ENCODE results near the gene GCK. TPM values are rescaled to one million over a fixed set of nuclear protein-coding genes. Genes with fewer than 3 reads are reported as not detected.
A peak's percentile ranks its signal among the peaks of the same experiment; 100 is the strongest.
"Not testable (repeated sequence)": the region's sequence is repeated elsewhere in the genome, so short reads cannot be mapped to it uniquely, and the experiment has no call there.

The GCK gene
- polyA plus RNA-seq, 4 donors, result 2.6 to 4.8 (median 3.7) TPM

DNA sequence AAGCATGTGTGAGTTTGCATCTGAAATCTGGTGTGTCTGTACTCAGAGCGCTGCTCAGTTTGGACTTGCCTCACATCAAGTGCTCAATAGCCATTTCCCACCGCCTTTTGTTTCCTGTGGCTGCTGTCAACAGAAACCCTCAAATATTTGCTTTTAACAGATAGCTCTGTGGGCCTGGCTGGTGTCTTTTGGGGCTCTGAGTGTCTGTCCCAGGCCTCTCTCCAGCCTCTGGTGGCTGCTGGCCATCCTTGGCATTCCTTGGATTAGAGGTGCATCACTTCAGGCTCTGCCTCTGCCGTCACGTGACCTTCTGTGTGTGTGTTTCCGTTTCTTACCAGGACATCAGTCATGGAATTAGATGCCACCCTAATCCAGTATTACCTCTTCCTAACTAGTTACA is 20.9 kb upstream of the GCK start:
- DNase-seq (ENCODE audit: low read depth in 4 of 4, low spot score in 3 of 4), result no peak

DNA sequence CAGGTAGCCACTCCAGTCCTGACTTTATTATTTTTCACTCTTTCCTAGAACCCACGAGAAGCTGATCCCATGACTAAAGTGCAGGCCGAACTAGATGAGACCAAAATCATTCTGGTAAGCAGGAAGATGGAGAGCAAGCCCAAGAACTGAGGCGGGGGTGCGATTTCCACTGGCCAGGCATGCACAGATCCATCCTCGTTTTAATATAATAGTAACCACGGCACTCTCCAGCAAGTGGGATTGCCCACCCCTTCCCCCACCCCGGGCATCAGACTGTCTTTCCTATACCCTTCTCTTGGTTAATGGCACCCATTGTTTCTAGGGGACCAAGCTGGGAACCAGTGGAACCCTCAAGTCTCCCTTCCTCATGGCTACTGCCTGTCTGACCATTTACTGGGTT is 18.8 kb upstream of the GCK start:
- DNase-seq (ENCODE audit: low read depth in 4 of 4, low spot score in 3 of 4), result no peak

DNA sequence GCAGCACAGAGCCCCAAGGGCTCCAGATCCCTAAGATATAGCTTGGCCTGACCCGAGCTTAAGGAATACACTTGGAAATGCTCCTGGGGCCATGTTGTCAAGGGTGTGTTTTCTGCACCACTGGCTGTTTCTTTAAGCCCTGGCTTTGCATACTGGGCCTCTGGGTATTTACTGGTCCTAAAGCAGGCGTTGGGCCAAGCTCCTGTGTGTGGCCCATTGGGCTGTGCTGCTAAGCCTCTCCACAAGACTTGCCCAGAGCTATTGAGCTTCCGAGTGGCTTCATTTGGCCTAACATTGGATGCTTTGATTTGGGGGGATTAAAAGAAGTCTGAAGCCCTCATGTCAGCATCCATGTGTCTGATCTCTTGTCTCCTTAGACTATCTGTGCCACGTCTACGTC is 16.8 kb upstream of the GCK start:
- DNase-seq (ENCODE audit: low read depth in 4 of 4, low spot score in 3 of 4), result no peak

DNA sequence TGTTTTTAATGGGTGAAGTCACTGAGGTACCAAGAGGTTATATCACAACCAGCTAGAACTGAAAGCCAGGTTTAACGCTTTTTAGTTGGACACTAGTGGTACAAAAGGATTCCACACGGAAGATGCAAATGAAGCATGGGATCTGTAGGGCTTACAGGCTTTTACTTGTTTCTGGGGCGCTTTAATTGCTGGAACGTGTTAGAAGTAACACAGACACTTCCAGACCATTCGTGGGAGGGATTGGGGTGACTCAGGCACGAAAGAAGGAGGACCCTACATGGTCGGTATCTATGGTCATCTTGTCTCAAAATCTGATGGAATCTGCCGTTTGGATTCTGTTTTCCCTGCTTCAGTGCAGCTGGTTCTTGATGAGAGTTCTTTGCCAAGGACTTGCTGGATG is 12.6 kb upstream of the GCK start:
- no peak for DNase-seq (ENCODE audit: low read depth in 4 of 4, low spot score in 3 of 4)

DNA sequence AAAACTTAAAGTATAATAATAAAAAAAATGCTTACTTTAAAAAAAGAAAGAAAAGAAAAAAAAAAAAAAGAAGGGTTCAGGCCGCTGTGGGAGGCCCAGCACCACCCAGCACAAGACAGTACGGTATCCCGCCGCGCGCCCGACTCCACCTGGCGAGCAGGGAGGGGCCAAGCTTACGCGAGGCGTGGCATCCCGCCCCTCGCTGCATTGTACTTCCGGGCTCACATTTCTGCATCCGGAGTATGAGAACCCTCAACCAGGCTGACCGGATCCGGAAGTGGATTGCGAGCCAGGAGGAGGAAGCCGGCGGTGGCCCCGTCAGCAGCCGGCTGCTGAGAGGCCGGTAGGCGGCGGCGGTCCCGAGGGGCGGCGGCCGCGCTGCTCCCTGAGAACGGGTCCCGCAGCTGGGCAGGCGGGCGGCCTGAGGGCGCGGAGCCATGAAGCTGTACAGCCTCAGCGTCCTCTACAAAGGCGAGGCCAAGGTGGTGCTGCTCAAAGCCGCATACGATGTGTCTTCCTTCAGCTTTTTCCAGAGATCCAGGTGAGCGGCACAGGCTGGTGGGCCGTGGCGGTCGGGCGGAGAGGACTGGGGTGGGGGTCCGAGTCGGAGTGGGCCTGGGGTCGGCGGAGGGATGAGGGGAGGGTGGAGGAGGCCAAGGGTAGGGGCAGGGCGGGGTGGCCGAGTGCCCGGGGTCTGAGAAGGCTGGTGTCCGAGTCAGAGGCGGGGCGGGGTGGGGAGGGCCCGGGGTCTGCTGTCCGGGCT is 11.6 kb upstream of the GCK start, which contains the start of gene YKT6:
YKT6 (plus strand) TSS at position 280 of the 763 bp plus-strand sequence; CDS start at position 438, 158 bp downstream.
- DNase-seq (ENCODE audit: low read depth in 4 of 4, low spot score in 3 of 4), result peak; percentile 83 to 92 (median 91)

DNA sequence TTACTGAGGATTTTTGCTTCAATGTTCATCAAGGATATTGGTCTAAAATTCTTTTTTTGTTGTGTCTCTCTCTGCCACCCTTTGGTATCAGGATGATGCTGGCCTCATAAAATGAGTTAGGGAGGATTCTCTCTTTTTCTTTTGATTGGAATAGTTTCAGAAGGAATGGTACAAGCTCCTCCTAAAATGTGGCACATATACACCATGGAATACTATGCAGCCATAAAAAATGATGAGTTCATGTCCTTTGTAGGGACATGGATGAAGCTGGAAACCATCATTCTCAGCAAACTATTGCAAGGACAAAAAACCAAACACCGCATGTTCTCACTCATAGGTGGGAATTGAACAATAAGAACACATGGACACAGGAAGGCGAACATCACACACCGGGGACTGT is 10.9 kb upstream of the GCK start:
- DNase-seq (ENCODE audit: low read depth in 4 of 4, low spot score in 3 of 4), result not testable (repeated sequence)

DNA sequence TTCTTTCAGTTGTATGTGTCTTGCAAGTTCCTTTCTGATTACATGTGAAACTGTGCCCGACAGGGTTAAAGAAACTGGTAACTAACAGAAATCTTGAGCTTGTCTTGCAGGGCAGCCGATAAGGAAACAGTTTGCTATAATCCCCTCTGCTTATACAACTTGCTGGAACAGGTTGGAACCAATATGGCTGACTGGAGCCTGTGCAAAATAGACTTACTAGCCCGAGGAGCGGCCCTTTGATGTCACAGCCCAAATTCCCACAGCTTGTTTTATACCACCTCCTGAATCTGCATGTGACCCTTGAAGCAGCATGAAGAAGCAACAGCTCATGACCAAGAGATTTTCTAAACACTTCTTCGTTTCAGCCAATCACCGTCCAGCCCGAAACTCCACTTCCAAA is 8.2 kb upstream of the GCK start:
- no peak for DNase-seq (ENCODE audit: low read depth in 4 of 4, low spot score in 3 of 4)

DNA sequence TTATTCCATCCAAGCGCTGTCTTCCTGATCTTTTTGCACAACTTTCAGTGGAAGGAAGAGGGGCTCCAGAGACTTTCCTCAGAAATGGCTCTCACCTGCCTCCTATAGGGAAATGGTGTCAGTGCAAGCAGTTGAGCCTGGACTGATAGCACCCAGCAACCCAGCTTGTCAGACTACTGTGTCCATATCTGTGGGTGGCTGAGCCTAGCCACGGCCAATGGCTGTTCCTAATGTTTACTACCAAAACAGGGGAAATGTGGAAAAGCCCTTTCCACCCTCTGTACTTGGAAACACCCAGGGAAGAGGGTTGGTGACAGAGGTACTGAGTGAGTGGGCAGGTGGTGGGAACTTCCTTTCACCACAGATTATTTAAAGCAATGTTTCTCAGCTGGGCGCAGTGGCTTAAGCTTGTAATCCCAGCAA is 7.2 kb upstream of the GCK start:
- peak in 1 of 4 donors; percentile 46 for DNase-seq (ENCODE audit: low read depth in 4 of 4, low spot score in 3 of 4)

DNA sequence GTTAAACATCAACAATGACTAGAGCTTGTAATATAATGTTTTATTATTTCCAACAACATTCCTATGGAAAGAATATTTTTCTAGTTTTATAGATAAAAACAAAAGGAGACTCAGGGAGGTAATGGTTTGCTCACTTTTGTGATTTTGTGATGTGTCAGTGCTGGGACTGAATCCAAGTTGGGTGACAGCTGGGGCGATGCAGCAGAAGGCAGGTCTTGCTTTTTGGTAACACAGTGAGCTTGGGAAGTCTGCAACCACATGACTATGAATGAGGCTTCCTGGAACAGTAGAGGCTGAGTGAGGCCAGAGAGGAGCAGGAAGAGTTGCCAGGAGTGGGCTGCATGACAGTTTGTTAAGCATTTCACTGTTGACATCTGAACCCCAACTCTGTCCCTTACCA is 6.7 kb upstream of the GCK start:
- DNase-seq (ENCODE audit: low read depth in 4 of 4, low spot score in 3 of 4), result no peak

DNA sequence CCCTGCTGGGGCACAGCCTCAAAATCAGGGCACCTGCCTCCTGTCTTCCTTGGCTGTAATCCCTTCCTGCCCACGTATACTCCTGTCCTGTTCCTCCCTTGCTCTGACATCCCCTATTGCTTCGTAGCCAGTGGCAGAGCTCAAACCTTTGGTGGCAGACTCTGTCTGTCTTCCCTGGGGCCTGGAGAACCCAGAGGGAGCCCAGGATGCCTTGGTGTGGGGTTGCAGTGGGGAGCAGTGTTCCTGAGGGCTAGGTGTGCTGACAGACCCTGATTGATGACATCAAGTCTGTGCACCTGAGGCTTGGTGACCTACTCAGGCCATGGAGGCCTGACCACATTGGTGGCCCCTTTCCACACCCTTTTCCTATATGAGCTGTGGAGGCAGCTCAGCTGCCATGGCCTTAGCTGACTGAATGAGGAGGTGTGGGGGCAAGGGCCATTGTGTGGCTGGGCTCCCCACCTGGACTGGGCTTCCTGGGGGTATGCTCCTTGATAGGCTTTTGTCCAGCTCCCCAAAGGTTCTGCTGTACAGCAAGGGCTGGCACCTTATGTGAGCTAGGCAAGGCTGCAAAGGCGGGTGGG is 5.4 kb upstream of the GCK start:
- DNase-seq (ENCODE audit: low read depth in 4 of 4, low spot score in 3 of 4), result no peak

DNA sequence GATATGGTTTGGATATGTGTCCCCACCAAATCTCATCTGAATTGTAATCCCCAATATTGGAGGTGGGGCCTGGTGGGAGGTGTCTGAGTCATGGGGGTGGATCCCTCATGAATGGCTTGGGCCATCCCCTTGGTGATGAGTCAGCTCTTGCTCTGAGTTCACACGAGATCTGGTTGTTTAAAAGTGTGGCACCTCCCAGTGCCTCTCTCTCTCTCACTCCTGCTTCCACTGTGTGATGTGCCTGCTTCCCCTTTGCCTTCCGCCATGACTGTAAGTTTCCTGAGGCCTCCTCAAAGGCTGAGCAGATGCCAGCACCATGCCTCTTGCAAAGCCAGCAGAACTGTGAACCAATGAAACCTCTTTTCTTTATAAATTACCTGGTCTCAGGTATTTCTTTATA is 4.8 kb upstream of the GCK start:
- no peak for DNase-seq (ENCODE audit: low read depth in 4 of 4, low spot score in 3 of 4)

DNA sequence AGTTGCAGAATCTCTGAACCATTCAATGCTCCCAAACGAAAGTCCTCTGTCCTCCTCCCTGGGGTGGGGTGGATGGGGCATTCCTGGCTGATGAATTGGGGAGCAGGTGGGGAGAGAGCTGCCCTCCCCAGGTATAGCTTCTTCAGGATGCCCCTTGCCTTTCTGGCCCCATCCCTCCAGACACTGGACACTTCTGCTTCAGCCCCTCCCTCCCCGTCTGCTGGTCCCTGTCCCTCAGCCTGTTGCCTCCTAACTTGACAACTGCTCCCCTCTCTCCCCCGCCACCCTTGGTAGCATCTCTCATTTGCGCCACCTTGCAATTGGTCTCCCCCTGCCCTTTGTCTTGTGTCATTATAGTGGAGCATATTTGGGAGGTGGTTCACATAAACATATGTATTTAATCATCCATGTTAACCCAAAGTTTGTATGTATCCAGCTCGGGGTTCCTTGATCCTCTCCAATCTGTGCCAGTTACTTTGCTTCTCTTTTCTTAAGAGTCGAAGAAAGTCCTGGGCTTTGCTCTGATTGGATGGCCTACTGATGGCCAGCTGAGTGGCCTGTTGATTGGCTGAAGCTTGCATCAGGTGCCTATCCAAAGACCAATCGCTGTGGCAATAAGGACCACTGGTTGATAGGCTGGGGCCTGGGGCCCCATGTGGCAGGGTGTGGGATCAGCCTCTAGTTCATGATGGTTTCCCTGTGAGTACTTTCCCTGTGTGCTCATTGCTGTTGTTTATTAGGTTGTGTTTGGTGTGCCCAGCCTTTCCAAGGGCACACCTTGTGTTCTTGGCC is 4.0 kb upstream of the GCK start:
- no peak for DNase-seq (ENCODE audit: low read depth in 4 of 4, low spot score in 3 of 4)

DNA sequence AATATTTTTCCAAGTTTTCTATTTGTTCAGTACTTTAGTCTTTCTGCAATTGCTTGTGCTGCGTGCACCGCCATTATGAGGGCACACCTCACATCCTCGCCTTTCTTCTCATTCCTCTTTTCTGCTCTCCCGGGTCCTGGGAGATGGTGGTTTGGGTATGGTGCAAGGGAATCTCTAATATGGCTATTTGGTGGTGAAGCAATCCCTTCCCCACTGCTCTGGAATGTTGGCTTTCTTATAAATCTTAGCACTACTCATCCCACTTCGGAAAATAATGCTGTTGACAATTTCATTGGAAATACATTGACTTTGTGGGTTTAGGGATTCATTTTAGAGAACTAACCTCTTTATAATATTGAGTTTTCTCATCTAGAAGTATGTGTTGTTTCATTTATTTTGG is 1.9 kb upstream of the GCK start:
- DNase-seq (ENCODE audit: low read depth in 4 of 4, low spot score in 3 of 4), result no peak

DNA sequence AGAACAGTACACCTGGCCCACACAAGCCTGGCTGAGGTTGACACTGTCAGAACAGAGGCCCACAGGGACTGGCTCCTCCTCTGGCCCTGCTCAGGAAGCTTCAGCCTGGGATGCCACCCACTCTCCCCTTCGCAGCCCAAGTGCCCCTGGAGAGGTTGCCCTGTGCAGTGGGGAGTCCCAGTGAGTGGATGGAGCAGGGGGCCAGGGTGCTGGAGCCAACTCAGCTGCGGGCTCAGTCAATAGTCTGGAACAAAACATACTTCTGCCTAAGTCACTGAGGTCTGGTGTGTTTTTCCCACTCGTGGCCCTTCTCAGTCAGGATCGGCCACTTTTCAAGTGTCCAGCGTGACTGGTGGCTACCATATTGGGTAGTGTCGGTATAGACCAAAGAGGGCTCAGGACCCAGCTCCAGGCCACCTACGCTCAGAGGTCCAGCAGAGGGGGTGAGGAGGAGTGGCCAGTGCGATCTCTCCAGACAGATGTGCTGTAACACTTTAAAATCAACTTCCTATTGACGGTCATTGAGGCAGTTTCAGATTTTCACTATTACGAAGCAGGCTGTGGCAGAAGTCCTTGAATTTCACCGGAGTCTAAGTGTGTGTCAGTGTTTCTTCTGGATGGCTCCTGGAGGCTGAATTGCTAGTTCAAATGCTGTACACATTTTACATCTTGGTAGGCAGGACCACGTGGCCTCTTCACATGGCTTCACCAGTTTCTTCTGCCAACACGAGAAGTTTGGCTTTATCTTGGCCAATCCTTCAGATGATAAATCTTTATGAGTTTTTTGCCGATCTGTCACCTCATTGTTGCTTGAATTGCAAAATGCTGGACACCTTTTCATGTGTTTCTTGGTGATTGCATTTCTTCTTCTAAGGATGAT is 994 bp upstream of the GCK start:
- no peak for DNase-seq (ENCODE audit: low read depth in 4 of 4, low spot score in 3 of 4)

DNA sequence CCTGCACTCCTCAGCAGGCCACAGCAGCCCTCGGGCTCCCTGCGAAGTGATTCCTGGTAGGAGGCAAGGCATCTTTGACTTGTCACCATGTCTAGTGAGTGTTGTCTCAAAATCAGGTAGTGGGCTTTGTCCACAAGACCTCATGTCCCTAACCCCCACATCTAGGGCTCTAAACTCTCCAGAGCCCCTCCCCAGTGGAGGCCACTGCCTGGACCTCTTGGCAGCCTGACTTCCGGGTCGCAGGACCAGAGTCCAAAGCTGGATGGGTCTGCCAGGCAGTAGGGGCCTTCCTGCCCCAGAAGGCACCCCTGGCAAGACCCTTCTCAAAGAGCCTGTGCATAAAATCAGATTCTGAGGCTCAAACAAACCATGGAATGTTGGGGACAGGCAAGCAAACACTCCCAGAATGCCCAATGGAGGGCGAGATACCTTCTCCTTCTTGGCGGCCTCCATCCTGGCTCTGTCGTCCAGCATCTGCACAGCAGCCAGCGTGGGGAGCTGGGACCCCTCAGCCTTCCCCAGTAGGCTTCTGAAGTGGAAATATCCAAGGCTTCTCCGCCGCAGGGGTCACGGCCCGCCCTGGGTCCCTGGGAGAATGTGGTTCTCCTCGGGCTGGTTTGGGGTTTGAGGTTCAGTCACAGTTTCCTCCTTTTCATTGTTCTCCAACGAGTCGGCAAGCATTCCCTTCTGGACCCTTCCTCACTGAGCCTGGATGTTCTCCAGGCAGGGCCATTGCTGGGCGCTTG is 586 bp downstream of the GCK start:
- DNase-seq (ENCODE audit: low read depth in 4 of 4, low spot score in 3 of 4), result no peak

DNA sequence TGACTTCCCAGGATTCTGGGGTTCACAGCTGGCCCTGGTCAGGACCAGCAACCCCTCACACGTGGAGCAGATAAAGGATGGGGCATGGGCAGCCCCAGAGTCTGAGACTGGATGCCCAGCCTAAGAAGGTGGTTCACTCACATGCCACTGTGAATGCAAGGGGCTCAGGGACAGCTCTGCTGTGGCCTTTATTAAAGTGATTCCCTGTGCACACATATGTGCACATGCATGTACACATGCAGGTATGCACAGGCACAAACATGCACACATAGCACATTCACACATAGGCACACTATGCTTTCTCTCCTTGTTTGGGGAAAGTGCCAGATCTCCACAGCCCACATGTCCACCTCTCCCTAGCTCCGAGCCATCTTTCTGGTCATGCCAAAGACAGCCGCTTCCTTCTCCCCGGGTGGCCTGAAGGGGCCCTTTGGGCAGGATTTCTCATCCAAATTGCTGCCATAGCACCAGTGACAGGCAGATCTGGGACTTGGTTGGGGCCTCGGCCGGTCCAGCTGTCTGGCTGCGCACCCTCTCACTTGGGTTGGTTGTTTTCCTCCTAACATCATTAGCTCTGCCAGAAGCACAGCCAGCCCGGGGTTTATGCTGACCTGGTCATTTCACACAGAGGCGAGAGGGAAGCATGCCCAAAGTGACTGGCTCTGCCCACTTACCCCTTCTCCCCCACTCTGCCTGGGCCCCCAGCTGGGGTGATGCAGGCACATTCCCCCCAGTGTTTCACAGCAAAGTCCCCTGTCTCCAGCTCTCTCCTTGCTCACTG is 1.4 kb downstream of the GCK start:
- DNase-seq (ENCODE audit: low read depth in 4 of 4, low spot score in 3 of 4), result no peak

DNA sequence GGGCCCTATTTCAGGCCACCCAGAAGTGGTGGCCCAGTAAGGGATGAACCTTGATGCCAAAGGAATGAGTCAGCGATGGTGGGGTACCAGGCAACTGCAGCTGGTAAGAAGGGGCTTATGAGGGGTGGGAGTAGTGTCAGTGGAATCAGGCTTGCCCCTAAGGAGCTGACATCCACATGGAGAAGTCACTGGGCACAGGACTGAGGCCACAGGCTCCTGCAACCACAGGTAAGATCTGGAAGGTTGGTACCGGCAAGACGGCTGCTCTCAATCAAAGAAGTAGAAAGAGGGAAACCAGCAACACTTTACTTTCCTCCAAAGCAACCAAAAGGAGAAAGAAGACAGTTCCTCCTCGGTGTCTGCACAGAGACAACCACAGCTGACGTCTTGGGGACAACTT is 2.5 kb downstream of the GCK start:
- DNase-seq (ENCODE audit: low read depth in 4 of 4, low spot score in 3 of 4), result no peak

DNA sequence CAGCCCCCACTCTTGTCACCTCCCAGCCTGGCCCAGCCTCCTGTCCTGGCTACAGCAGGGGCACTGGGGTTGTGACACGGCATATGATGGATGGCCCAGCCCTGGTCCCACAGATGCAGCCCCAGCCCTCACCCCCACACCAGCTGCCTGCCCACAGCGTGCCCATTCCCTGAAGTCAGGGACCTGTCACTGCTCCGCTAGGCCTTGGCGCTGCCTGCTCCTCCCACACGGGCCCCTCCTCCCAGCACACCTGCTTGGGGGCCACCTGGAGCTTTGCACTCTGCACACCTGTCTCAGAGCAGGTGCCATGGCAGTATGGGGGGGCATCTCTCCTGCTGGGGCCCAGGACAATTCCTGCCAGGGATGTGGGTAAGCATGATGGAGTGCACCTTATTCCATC is 3.5 kb downstream of the GCK start:
- no peak for DNase-seq (ENCODE audit: low read depth in 4 of 4, low spot score in 3 of 4)

DNA sequence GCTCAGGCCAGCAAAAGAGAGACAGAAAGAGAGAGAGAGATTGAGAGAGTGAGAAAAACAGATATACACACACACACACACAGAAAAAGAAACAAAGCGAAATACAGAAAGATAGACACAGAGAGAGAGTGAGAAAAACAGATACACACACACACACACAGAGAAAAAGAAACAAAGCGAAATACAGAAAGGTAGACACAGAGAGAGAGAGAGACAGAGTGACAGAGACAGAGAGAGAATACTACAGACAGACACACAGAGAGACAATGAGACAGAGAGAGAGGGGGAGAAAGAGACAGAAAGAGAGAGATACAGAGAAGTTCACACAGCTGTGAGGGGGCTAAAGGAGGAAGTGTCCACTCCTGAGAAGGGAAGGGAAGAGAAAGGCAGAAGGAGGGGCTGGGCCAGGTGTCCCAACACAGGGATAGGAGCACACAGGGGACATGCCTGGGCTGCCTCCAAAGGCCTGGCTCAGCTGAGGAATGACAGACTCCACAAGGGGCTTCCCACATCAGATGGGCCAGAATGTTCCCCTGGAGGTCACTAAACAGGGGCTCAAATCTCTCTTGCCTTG is 4.3 kb downstream of the GCK start:
- no peak for DNase-seq (ENCODE audit: low read depth in 4 of 4, low spot score in 3 of 4)
